ENCODE data around the gene KCNH6. TPM values are rescaled to one million over a fixed set of nuclear protein-coding genes. Genes with fewer than 3 reads are reported as not detected.

KCNH6 gene
- total and polyA plus RNA-seq, 2 donors from 2014 or later, result 0.57 to 4.8 TPM

GRCh38 chr17:63573634-63574033 is 50.5 kb downstream of the KCNH6 start:
- no peak overlapping the region for H3K9ac ChIP-seq (ENCODE audit: low read length in 3 of 3)
- H3K4me1 ChIP-seq (ENCODE audit: control insufficient read depth in 2 of 3, insufficient read depth in 2 of 3, low read depth in 1 of 3, low read length in 3 of 3), result no peaks in the 10 kb centered on the region
- H3K4me3 ChIP-seq (ENCODE audit: low read length in 3 of 3), result no peak overlapping the region
- no peaks in the 10 kb centered on the region for H3K9me3 ChIP-seq (ENCODE audit: control insufficient read depth in 2 of 3, insufficient read depth in 1 of 3, low read length in 3 of 3)
- intact Hi-C loops (cut with DNase I), result no loop called here
- no peak for FAIRE-seq
- H3K27me3 ChIP-seq (ENCODE audit: control insufficient read depth, insufficient read depth, low read length), result no peaks in the 10 kb centered on the region
- DNase-seq, result no peak
- no peaks in the 10 kb centered on the region for H3K36me3 ChIP-seq (ENCODE audit: control insufficient read depth in 2 of 3, insufficient read depth in 3 of 3, low read length in 3 of 3)
- TF ChIP-seq CTCF (IDR thresholded peaks at IDR 0.05; ENCODE audit: borderline replicate concordance, extremely low read depth, insufficient read depth), result no peak
- no peak overlapping the region for H3K27ac ChIP-seq (ENCODE audit: low read depth in 2 of 2, low read length in 2 of 2)

GRCh38 chr17:63578027-63578768 is 55.0 kb downstream of the KCNH6 start:
- intact Hi-C loops (cut with DNase I), result no loop called here
- Histone ChIP-seq H3K4me1 (ENCODE audit: control insufficient read depth in 2 of 3, insufficient read depth in 2 of 3, low read depth in 1 of 3, low read length in 3 of 3) (peaks cover 0 to 3% (median 2%) of the 10 kb centered on the region in 3 donors), H3K4me3 (ENCODE audit: low read length in 3 of 3) (no peak overlapping the region), H3K36me3 (ENCODE audit: control insufficient read depth in 2 of 3, insufficient read depth in 3 of 3, low read length in 3 of 3) (peaks cover 5 to 20% (median 18%) of the 10 kb centered on the region in 3 donors), H3K9ac (ENCODE audit: low read length in 3 of 3) (no peak overlapping the region), H3K9me3 (ENCODE audit: control insufficient read depth in 2 of 3, insufficient read depth in 1 of 3, low read length in 3 of 3) (no peaks in the 10 kb centered on the region), H3K27ac (ENCODE audit: low read depth in 2 of 2, low read length in 2 of 2) (no peak overlapping the region), H3K27me3 (ENCODE audit: control insufficient read depth, insufficient read depth, low read length) (no peaks in the 10 kb centered on the region)
- no peak for TF ChIP-seq CTCF (IDR thresholded peaks at IDR 0.05; ENCODE audit: borderline replicate concordance, extremely low read depth, insufficient read depth)
- no peak for FAIRE-seq
- DNase-seq, result no peak

- H3K27me3 ChIP-seq (ENCODE audit: control insufficient read depth, insufficient read depth, low read length), result no peaks in the 10 kb centered on the region
- H3K9me3 ChIP-seq (ENCODE audit: control insufficient read depth in 2 of 3, insufficient read depth in 1 of 3, low read length in 3 of 3), result no peaks in the 10 kb centered on the region
- DNase-seq (no peak), FAIRE-seq (no peak)
- peaks cover 5 to 26% (median 24%) of the 10 kb centered on the region in 3 donors for H3K36me3 ChIP-seq (ENCODE audit: control insufficient read depth in 2 of 3, insufficient read depth in 3 of 3, low read length in 3 of 3)
- intact Hi-C loops (cut with DNase I), result no loop called here
- H3K9ac ChIP-seq (ENCODE audit: low read length in 3 of 3), result no peak overlapping the region
- H3K4me3 ChIP-seq (ENCODE audit: low read length in 3 of 3), result no peak overlapping the region
- H3K27ac ChIP-seq (ENCODE audit: low read depth in 2 of 2, low read length in 2 of 2), result no peak overlapping the region
- peaks cover 0 to 3% (median 2%) of the 10 kb centered on the region in 3 donors for H3K4me1 ChIP-seq (ENCODE audit: control insufficient read depth in 2 of 3, insufficient read depth in 2 of 3, low read depth in 1 of 3, low read length in 3 of 3)
- no peak for TF ChIP-seq CTCF (IDR thresholded peaks at IDR 0.05; ENCODE audit: borderline replicate concordance, extremely low read depth, insufficient read depth)
Measured at GRCh38 chr17:63578769-63579111, 55.6 kb downstream of the KCNH6 start.
